ENCODE data around the gene NTSR1. TPM values are rescaled to one million over a fixed set of nuclear protein-coding genes. Genes with fewer than 3 reads are reported as not detected.

NTSR1 gene
- total RNA-seq, 1 donor from 2014 or later = 0.26 TPM

GRCh38 chr20:62799459-62799858 lies 90.8 kb downstream of the NTSR1 start:
- no peak overlapping the region for H3K4me3 Mint-ChIP-seq

GRCh38 chr20:62799873-62800272 lies 91.2 kb downstream of the NTSR1 start:
- Mint-ChIP-seq H3K4me1 (peaks cover 29% of the 10 kb centered on the region), H3K36me3 (peaks cover 16% of the 10 kb centered on the region), H3K9me3 (no peaks in the 10 kb centered on the region), H3K27me3 (ENCODE audit: insufficient read depth, low read depth) (peaks cover 16% of the 10 kb centered on the region), H3K27ac (no peak overlapping the region), H3K4me3 (no peak overlapping the region)
- H3K4me3 ChIP-seq = no peak overlapping the region
- peaks cover 42% of the 10 kb centered on the region for H3F3A ChIP-seq (ENCODE audit: low read depth)
- H3K27me3 ChIP-seq = peaks cover 34% of the 10 kb centered on the region
- H4K20me1 ChIP-seq (ENCODE audit: low read depth) = peaks cover 10% of the 10 kb centered on the region
- H2AFZ ChIP-seq (replicated peaks) = no peak overlapping the region
- no peaks in the 10 kb centered on the region for H3K36me3 ChIP-seq
- no peak for TF ChIP-seq EZH2 (IDR thresholded peaks at IDR 0.05)
- DNase-seq (ENCODE audit: low spot score) = no peak
- H3K9ac ChIP-seq = no peak overlapping the region
- H3K27ac ChIP-seq = no peak overlapping the region
- no peaks in the 10 kb centered on the region for H3K9me3 ChIP-seq (ENCODE audit: low read depth)
- H3K4me2 ChIP-seq = no peak overlapping the region
- no peaks in the 10 kb centered on the region for H3K79me2 ChIP-seq (ENCODE audit: low read depth)
- peaks cover 9% of the 10 kb centered on the region for H3K4me1 ChIP-seq

More at GRCh38 chr20:62799459-62799858, 90.8 kb downstream of the NTSR1 start:
- no peaks in the 10 kb centered on the region for H3K9me3 ChIP-seq (ENCODE audit: low read depth)
- H4K20me1 ChIP-seq (ENCODE audit: low read depth) = peaks cover 14% of the 10 kb centered on the region
- peaks cover 14% of the 10 kb centered on the region for H3K4me1 ChIP-seq
- no peak overlapping the region for H2AFZ ChIP-seq (replicated peaks)
- DNase-seq (ENCODE audit: low spot score) = no peak
- no peaks in the 10 kb centered on the region for H3K79me2 ChIP-seq (ENCODE audit: low read depth)
- H3K9ac ChIP-seq = no peak overlapping the region
- no peaks in the 10 kb centered on the region for H3K36me3 ChIP-seq
- Mint-ChIP-seq H3K36me3 (peaks cover 16% of the 10 kb centered on the region), H3K9me3 (no peaks in the 10 kb centered on the region), H3K27me3 (ENCODE audit: insufficient read depth, low read depth) (peaks cover 16% of the 10 kb centered on the region), H3K4me1 (peaks cover 29% of the 10 kb centered on the region), H3K27ac (no peak overlapping the region)
- H3K27ac ChIP-seq = no peak overlapping the region
- H3K4me2 ChIP-seq = no peak overlapping the region
- TF ChIP-seq CTCF (IDR thresholded peaks at IDR 0.05) = no peak
- TF ChIP-seq EZH2 (IDR thresholded peaks at IDR 0.05) = no peak
- no peak for TF ChIP-seq EZH2phosphoT487 (IDR thresholded peaks at IDR 0.05)
- H3K4me3 ChIP-seq = no peak overlapping the region
- peaks cover 46% of the 10 kb centered on the region for H3F3A ChIP-seq (ENCODE audit: low read depth)
- peaks cover 34% of the 10 kb centered on the region for H3K27me3 ChIP-seq

GRCh38 chr20:62800314-62801259 lies 92.0 kb downstream of the NTSR1 start:
- Histone ChIP-seq H3K9me3 (ENCODE audit: low read depth) (no peaks in the 10 kb centered on the region), H3K9ac (no peak overlapping the region), H3K27ac (no peak overlapping the region), H3K79me2 (ENCODE audit: low read depth) (no peaks in the 10 kb centered on the region), H3F3A (ENCODE audit: low read depth) (peaks cover 39% of the 10 kb centered on the region), H3K27me3 (peaks cover 29% of the 10 kb centered on the region), H3K4me2 (no peak overlapping the region), H4K20me1 (ENCODE audit: low read depth) (peaks cover 11% of the 10 kb centered on the region), H3K4me1 (peaks cover 5% of the 10 kb centered on the region), H3K36me3 (no peaks in the 10 kb centered on the region), H2AFZ (replicated peaks) (no peak overlapping the region), H3K4me3 (no peak overlapping the region)
- DNase-seq (ENCODE audit: low spot score) = no peak
- no peaks in the 10 kb centered on the region for H3K9me3 Mint-ChIP-seq
- TF ChIP-seq EZH2 (IDR thresholded peaks at IDR 0.05) (no peak), EZH2phosphoT487 (IDR thresholded peaks at IDR 0.05) (no peak), CTCF (IDR thresholded peaks at IDR 0.05) (no peak)
- no peak overlapping the region for H3K27ac Mint-ChIP-seq
- peaks cover 16% of the 10 kb centered on the region for H3K27me3 Mint-ChIP-seq (ENCODE audit: insufficient read depth, low read depth)
- H3K4me1 Mint-ChIP-seq = peaks cover 29% of the 10 kb centered on the region
- H3K4me3 Mint-ChIP-seq = no peak overlapping the region
- peaks cover 16% of the 10 kb centered on the region for H3K36me3 Mint-ChIP-seq

All from neural progenitor cell (in vitro differentiated cells).